ENCODE measurements around the gene RRBP1.

GRCh38 chr20:17706632-17707031 is 24.6 kb upstream of the RRBP1 start:
- TF ChIP-seq, protein P1, sequence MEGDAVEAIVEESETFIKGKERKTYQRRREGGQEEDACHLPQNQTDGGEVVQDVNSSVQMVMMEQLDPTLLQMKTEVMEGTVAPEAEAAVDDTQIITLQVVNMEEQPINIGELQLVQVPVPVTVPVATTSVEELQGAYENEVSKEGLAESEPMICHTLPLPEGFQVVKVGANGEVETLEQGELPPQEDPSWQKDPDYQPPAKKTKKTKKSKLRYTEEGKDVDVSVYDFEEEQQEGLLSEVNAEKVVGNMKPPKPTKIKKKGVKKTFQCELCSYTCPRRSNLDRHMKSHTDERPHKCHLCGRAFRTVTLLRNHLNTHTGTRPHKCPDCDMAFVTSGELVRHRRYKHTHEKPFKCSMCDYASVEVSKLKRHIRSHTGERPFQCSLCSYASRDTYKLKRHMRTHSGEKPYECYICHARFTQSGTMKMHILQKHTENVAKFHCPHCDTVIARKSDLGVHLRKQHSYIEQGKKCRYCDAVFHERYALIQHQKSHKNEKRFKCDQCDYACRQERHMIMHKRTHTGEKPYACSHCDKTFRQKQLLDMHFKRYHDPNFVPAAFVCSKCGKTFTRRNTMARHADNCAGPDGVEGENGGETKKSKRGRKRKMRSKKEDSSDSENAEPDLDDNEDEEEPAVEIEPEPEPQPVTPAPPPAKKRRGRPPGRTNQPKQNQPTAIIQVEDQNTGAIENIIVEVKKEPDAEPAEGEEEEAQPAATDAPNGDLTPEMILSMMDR (conservative IDR thresholded peaks at IDR 0.05 in 1 of 2, IDR thresholded peaks at IDR 0.05 in 1 of 2; ENCODE audit: extremely low read depth in 1 of 2, insufficient read depth in 1 of 2, low read depth in 1 of 2, low read length in 2 of 2) = no peak
- no peak for TF ChIP-seq EZH2 (IDR thresholded peaks at IDR 0.05; ENCODE audit: borderline replicate concordance, low read length)
